Right lobe of liver (tissue), 4 donors: ENCODE results near the gene UFC1.

Experiments
- CTCF ChIP-seq, 4 donors: fragments of 200-600 bp in 3 of 4; fragments of 450-650 bp in 1 of 4; IDR thresholded peaks; one replicate each; pipeline versions ENCODE4 v1.5.1 to v1.8.0; 2016 to 2022; ENCODE audit warnings: antibody characterized with exemption in 4 of 4, mild to moderate bottlenecking in 2 of 4
- POLR2A ChIP-seq: fragments of 450-650 bp; IDR thresholded peaks from one replicate; pipeline ENCODE4 v1.6.1; 2017; ENCODE audit warnings: antibody characterized with exemption, mild to moderate bottlenecking
- donor health status: DM: no; HTN: no; CAD: no.
- donor health status: DM: no; HTN: no; CAD: no.
- donor health status: DM: no; HTN: yes; CAD: no.

GRCh38 chr1:161106431-161106830, 47.3 kb upstream of the UFC1 start:
- no peak for TF ChIP-seq CTCF (IDR thresholded peaks at IDR 0.05)
- TF ChIP-seq POLR2A, result no peak
